HEK293T (cell line): Measurements from ENCODE around the gene TMCC2.

ENCODE experiments used
- CTCF ChIA-PET: fragments of 350-600 bp; formaldehyde crosslinking; extraction: SDS; loops from one replicate; lab custom pipeline; 2021; ENCODE audit warnings: antibody characterized with exemption, inconsistent platforms; lab: Yijun Ruan, JAX
- POLR2A ChIA-PET: fragments of 350-600 bp; formaldehyde crosslinking; extraction: SDS; loops from one replicate; lab custom pipeline; 2020; ENCODE audit warnings: antibody characterized with exemption, inconsistent platforms; lab: Yijun Ruan, JAX
- DNase-seq: peaks from one replicate; pipeline ENCODE4 v3.0.0; 2012; ENCODE audit warnings: mixed read lengths; ENCODE audit errors: extremely low spot score
- ARNT ChIP-seq: fragments of 450-650 bp; IDR thresholded peaks from 2 replicates; pipeline ENCODE4 v1.6.1; 2017; ENCODE audit warnings: mild to moderate bottlenecking
- BHLHE40 ChIP-seq: fragments of 450-650 bp; IDR thresholded peaks from 2 replicates; pipeline ENCODE4 v1.6.1; 2016; ENCODE audit warnings: mild to moderate bottlenecking, moderate library complexity, borderline replicate concordance
- CTBP1 ChIP-seq: fragments of 450-650 bp; IDR thresholded peaks from 2 replicates; pipeline ENCODE4 v1.6.1; 2016; ENCODE audit warnings: borderline replicate concordance
- ELF4 ChIP-seq: fragments of 450-650 bp; IDR thresholded peaks from 2 replicates; pipeline ENCODE4 v1.6.1; 2017; ENCODE audit warnings: antibody characterized with exemption
- FOXA1 ChIP-seq: fragments of 450-650 bp; IDR thresholded peaks from 2 replicates; pipeline ENCODE4 v1.6.1; 2016; ENCODE audit warnings: mild to moderate bottlenecking
- FOXK2 ChIP-seq: fragments of 450-650 bp; IDR thresholded peaks from 2 replicates; pipeline ENCODE4 v1.6.1; 2016; ENCODE audit warnings: mild to moderate bottlenecking
- FOXM1 ChIP-seq: fragments of 450-650 bp; IDR thresholded peaks from 2 replicates; pipeline ENCODE4 v1.6.1; 2017; ENCODE audit warnings: mild to moderate bottlenecking, borderline replicate concordance
- HDGF ChIP-seq: fragments of 450-650 bp; IDR thresholded peaks from 2 replicates; pipeline ENCODE4 v1.6.1; 2017; ENCODE audit warnings: antibody characterized with exemption, borderline replicate concordance
- L3MBTL2 ChIP-seq: fragments of 450-650 bp; conservative IDR thresholded peaks from 2 replicates; pipeline ENCODE4 v1.6.1; 2016; ENCODE audit warnings: mild to moderate bottlenecking
- LEF1 ChIP-seq: fragments of 450-650 bp; IDR thresholded peaks from 2 replicates; pipeline ENCODE4 v1.6.1; 2017; ENCODE audit warnings: mild to moderate bottlenecking, borderline replicate concordance
- NFRKB ChIP-seq: fragments of 450-650 bp; IDR thresholded peaks from 2 replicates; pipeline ENCODE4 v1.6.1; 2016; ENCODE audit warnings: mild to moderate bottlenecking, moderate library complexity
- PKNOX1 ChIP-seq: fragments of 450-650 bp; IDR thresholded peaks from 2 replicates; pipeline ENCODE4 v1.6.1; 2016
- SP1 ChIP-seq: fragments of 450-650 bp; IDR thresholded peaks from 2 replicates; pipeline ENCODE4 v1.6.1; 2017
- SUZ12 ChIP-seq: fragments of 450-650 bp; IDR thresholded peaks from 2 replicates; pipeline ENCODE4 v1.6.1; 2016; ENCODE audit warnings: mild to moderate bottlenecking
- TARDBP ChIP-seq: fragments of 450-650 bp; IDR thresholded peaks from 2 replicates; pipeline ENCODE4 v1.6.1; 2016
- ZNF384 ChIP-seq: fragments of 450-650 bp; IDR thresholded peaks from 2 replicates; pipeline ENCODE4 v1.6.1; 2016

The TMCC2 gene

DNA sequence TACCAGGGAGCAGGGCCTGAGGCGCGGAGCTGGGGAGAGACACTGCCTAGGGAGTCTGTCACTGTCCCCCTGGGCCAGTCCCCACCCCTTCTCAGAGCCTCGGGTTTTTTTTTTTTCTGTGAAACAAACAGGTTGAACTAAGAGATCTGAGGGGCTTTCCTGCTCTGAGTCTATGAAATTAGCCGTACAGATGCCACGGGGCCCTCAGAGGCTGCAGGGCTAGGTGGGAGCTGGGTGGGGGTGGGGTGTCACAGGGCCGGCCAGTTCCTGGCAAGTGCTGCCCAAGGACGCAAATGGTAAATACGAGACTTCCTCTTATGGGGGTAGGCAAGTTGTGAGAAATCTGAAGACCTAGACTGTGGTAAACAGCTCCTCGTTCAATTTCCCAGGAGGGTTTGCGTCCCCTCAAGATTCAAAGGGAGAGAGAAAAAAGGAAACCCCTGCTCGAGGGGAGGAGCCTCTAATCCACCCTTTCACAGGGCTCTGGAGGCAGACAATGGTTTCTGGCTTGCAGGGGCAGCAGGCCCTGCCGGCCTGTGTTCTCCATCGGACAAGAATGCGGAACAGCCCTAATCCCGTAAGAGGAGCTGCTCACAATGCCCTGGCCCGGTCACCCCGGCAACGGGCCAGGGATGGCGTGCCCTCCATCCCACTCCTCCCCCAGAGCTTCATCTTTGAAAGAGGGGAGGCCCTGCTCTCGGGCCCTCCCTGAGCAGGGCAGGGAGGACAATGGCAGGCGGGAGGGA is 86.0 kb downstream of the TMCC2 start:
- TF ChIP-seq LEF1 (no peak), SP1 (no peak), FOXA1 (no peak), PKNOX1 (no peak), FOXK2 (no peak), ZNF384 (no peak), BHLHE40 (no peak), ELF4 (no peak), ARNT (no peak), HDGF (no peak), SUZ12 (no peak), FOXM1 (no peak), CTBP1 (no peak), TARDBP (no peak), L3MBTL2 (no peak), NFRKB (no peak)
- ChIA-PET POLR2A (interaction anchor here (1.1 to 1.2 kb wide), 2 partner anchors 40 to 86 kb away, joined by 3 read pairs; partner anchors contain the start of gene TMCC2), CTCF (interaction anchor here (1.0 to 1.1 kb wide), 2 partner anchors 11 to 40 kb away, joined by 3 to 4 read pairs; no protein-coding TSS in a partner anchor)
- no peak for DNase-seq

- ChIA-PET POLR2A (interaction anchor here (1.1 kb wide), 1 partner anchor 41 kb away, joined by 3 read pairs; no protein-coding TSS in a partner anchor), CTCF (interaction anchor here (1.0 kb wide), 1 partner anchor 10 kb away, joined by 3 read pairs; no protein-coding TSS in a partner anchor)
- TF ChIP-seq ARNT (no peak), FOXA1 (no peak), TARDBP (no peak), LEF1 (no peak), CTBP1 (no peak), NFRKB (no peak), SP1 (no peak), SUZ12 (no peak)
- no peak for DNase-seq
These were observed 87.4 kb downstream of the TMCC2 start for GRCh38 chr1:205315008-205315618.

- TF ChIP-seq L3MBTL2 (no peak), TARDBP (no peak), SP1 (no peak), CTBP1 (no peak), FOXM1 (no peak), NFRKB (no peak), BHLHE40 (no peak), FOXK2 (no peak), HDGF (no peak), ZNF384 (no peak), SUZ12 (no peak), ELF4 (no peak), LEF1 (no peak), ARNT (no peak), FOXA1 (no peak)
- POLR2A ChIA-PET: no interaction called here
- no peak for DNase-seq
- CTCF ChIA-PET: no interaction called here
These were observed 88.4 kb downstream of the TMCC2 start for GRCh38 chr1:205316161-205316566.

DNA sequence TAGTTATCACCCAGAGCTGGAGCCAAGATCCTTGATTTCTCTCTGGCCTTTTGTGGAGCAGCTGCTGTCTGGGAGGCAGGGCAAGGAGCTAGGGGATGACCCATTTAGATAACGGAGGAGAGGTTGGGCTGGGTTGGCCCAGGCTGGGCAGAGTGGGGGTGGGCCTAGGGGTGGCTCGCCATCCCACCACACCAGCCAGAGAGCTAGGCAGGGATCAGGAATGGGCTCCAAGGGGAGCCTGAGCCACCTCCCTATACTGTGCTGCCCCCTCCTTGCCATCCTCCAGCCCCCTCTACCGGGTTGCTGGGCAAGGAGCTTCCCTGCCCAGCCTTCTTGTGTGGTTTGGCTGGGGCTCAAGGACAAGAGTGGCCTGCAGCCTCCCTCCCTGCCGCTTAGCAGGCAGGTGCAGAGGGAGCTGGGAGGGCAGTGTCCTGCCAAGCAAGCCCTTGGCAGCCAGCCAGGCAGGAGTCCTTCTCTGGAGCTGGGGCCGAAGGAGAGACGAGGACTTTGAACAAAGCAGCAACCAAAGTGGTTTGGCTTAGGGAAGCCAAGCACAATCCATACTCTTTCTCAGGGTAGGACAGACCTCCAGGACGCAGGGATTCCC is 89.7 kb downstream of the TMCC2 start:
- CTCF ChIA-PET: interaction anchor here (0.6 to 1.1 kb wide), 2 partner anchors 44 to 178 kb away, joined by 3 to 7 read pairs; no protein-coding TSS in a partner anchor

DNA sequence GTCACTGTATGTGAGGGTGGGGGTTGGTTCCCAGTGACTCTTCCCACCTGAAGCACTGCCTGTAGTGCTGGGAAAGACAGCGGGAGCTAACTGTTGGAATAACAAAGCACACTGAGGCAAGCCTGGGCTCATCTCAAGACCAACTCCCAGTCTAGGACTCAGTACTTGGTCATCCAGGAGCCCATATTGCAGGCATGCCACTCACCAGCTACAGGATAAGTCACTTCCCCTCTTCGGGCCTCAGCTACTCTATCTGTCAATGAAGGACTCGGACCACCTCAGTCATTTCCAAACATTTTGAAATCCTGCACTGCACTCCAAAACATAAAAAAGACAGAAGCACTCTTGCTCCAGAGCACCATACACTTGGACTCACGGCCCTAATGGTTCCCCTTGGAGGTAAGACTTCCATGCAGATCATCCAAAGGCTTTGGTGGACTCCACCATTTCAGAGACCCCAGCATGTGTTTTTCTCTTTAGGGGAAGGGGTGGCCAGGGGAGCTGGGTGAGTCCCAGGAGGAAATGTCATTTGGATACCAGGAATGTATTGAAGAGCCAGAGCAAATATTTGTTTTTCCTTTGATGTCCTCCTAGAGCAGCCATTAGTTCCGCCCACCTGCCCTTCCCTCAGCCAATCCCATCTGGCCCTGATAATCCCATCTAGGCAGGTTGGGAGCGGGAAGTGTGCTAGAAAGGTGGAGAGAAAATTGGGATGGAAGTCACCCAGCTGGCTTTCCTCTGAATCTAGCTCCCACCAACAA is 90.7 kb downstream of the TMCC2 start:
- CTCF ChIA-PET: interaction anchor here (1.1 to 1.4 kb wide), 2 partner anchors 45 kb away, joined by 7 to 10 read pairs; no protein-coding TSS in a partner anchor
- DNase-seq: no peak
- no peak for TF ChIP-seq SP1
- no peak for TF ChIP-seq SUZ12
- TF ChIP-seq ARNT: no peak
- TF ChIP-seq FOXK2: no peak
- no peak for TF ChIP-seq FOXA1
- TF ChIP-seq LEF1: no peak
- no peak for TF ChIP-seq FOXM1
- no peak for TF ChIP-seq L3MBTL2
- TF ChIP-seq TARDBP: no peak
- no peak for TF ChIP-seq ZNF384
- TF ChIP-seq PKNOX1: no peak
- TF ChIP-seq NFRKB: no peak
- TF ChIP-seq ELF4: no peak
- no peak for TF ChIP-seq HDGF
- no peak for TF ChIP-seq CTBP1
- TF ChIP-seq BHLHE40: no peak
- POLR2A ChIA-PET: no interaction called here

More for the DNA sequence above, 89.7 kb downstream of the TMCC2 start:
- no peak for TF ChIP-seq SUZ12
- no peak for TF ChIP-seq NFRKB
- TF ChIP-seq FOXK2: no peak
- POLR2A ChIA-PET: no interaction called here
- no peak for DNase-seq
